GM12878 (cell line): ENCODE results near the gene HSD17B12. TPM values are rescaled to one million over a fixed set of nuclear protein-coding genes. Genes with fewer than 3 reads are reported as not detected.

ENCODE experiments used
- BHLHE40 ChIP-seq, 2 experiments: fragments of 450-650 bp in 1 of 2; IDR thresholded peaks; 2 replicates each; pipeline ENCODE4 v1.6.1; 2011 to 2017; ENCODE audit warnings: low read depth in 2 of 2, borderline replicate concordance in 1 of 2, improper control_type of control experiment in 1 of 2, low read length in 1 of 2, mild to moderate bottlenecking in 1 of 2
- CEBPB ChIP-seq, 2 experiments: fragments of 150-350 bp in 1 of 2; IDR thresholded peaks; 2 replicates each; pipeline ENCODE4 v1.6.1; 2012 to 2014; ENCODE audit warnings: low read depth in 2 of 2, low read length in 2 of 2, borderline replicate concordance in 1 of 2, inconsistent platforms in 1 of 2
- CHD4 ChIP-seq: fragments of 200-600 bp; sonication (generic); IDR thresholded peaks from 2 replicates; pipeline ENCODE4 v1.6.1; 2016; ENCODE audit warnings: mild to moderate bottlenecking
- HCFC1 ChIP-seq: fragments of 150-350 bp; IDR thresholded peaks from 2 replicates; pipeline ENCODE4 v1.6.1; 2014; ENCODE audit warnings: low read length
- IKZF1 ChIP-seq: fragments of 450-650 bp; conservative IDR thresholded peaks from 2 replicates; pipeline ENCODE4 v1.6.1; 2017; ENCODE audit warnings: antibody characterized with exemption, mild to moderate bottlenecking
- JUNB ChIP-seq: IDR thresholded peaks from 2 replicates; pipeline ENCODE4 v1.6.1; 2016; ENCODE audit warnings: antibody characterized with exemption, mild to moderate bottlenecking
- KDM1A ChIP-seq: fragments of 200-600 bp; sonication (generic); IDR thresholded peaks from 2 replicates; pipeline ENCODE4 v1.6.1; 2016; ENCODE audit warnings: borderline replicate concordance
- LARP7 ChIP-seq: fragments of 450-650 bp; IDR thresholded peaks from 2 replicates; pipeline ENCODE4 v1.6.1; 2017; ENCODE audit warnings: mild to moderate bottlenecking
- MEF2B ChIP-seq: fragments of 450-650 bp; IDR thresholded peaks from 2 replicates; pipeline ENCODE4 v1.6.1; 2018; ENCODE audit warnings: mild to moderate bottlenecking, moderate library complexity; ENCODE audit not compliant: partially characterized antibody, poor library complexity, severe bottlenecking
- NFXL1 ChIP-seq: fragments of 450-650 bp; IDR thresholded peaks from 2 replicates; pipeline ENCODE4 v1.6.1; 2017; ENCODE audit warnings: antibody characterized with exemption, mild to moderate bottlenecking, borderline replicate concordance
- NR2C2 ChIP-seq: IDR thresholded peaks from 2 replicates; pipeline ENCODE4 v1.6.1; 2011; ENCODE audit warnings: borderline replicate concordance, low read depth; ENCODE audit not compliant: control insufficient read depth, insufficient read length
- NR2F1 ChIP-seq: fragments of 450-650 bp; conservative IDR thresholded peaks from 2 replicates; pipeline ENCODE4 v1.6.1; 2017; ENCODE audit warnings: mild to moderate bottlenecking
- NRF1 ChIP-seq: conservative IDR thresholded peaks from 2 replicates; pipeline ENCODE4 v1.6.1; 2011; ENCODE audit warnings: mild to moderate bottlenecking, low read depth, low read length, improper control_type of control experiment
- PKNOX1 ChIP-seq: fragments of 450-650 bp; IDR thresholded peaks from 2 replicates; pipeline ENCODE4 v1.6.1; 2016; ENCODE audit warnings: mild to moderate bottlenecking
- POLR2A ChIP-seq: IDR thresholded peaks from 2 replicates; pipeline ENCODE4 v1.6.1; 2011; ENCODE audit warnings: low read depth, mild to moderate bottlenecking, low read length
- PRDM15 ChIP-seq: fragments of 450-650 bp; formaldehyde crosslinking; IDR thresholded peaks from 2 replicates; pipeline ENCODE4 v1.4.0; 2020; ENCODE audit warnings: mild to moderate bottlenecking, moderate library complexity
- SMARCA5 ChIP-seq: fragments of 450-650 bp; IDR thresholded peaks from 2 replicates; pipeline ENCODE4 v1.6.1; 2017; ENCODE audit warnings: mild to moderate bottlenecking
- SREBF1 ChIP-seq: IDR thresholded peaks from 2 replicates; pipeline ENCODE4 v1.6.1; 2012; ENCODE audit warnings: mild to moderate bottlenecking, low read length
- SREBF2 ChIP-seq: IDR thresholded peaks from 2 replicates; pipeline ENCODE4 v1.6.1; 2012; ENCODE audit warnings: mild to moderate bottlenecking, low read length
- STAT1 ChIP-seq: fragments of 450-650 bp; conservative IDR thresholded peaks from 2 replicates; pipeline ENCODE4 v1.6.1; 2014; ENCODE audit warnings: antibody characterized with exemption, mild to moderate bottlenecking
- YY1 ChIP-seq: IDR thresholded peaks from 2 replicates; pipeline ENCODE4 v1.6.1; 2011; ENCODE audit warnings: low read depth, mild to moderate bottlenecking, low read length
- polyA plus RNA-seq, 11 experiments: library from polyadenylated mRNA; depleted of rRNA in 4 of 11; unstranded in 6 of 11; stranded (reverse) in 5 of 11; fragments of >200 nt; fragmentation: Nextera tagmentation in 4 of 11; fragmentation: Illumina TruSeq in 1 of 11; extraction: Ambion mirVana in 4 of 11; extraction: Trizol in 1 of 11; gene quantifications; 1 replicate in 1 of 11; 2 replicates in 10 of 11; pipeline versions ENCODE4 v1.2.1 to v1.2.3, GENCODE V29; 2011 to 2016; ENCODE audit warnings: inconsistent platforms in 2 of 11, missing spikeins in 2 of 11, low read depth in 1 of 11
- total RNA-seq, 4 experiments: library from RNA; depleted of rRNA in 3 of 4; stranded (reverse); fragments of >200 nt in 3 of 4; fragmentation: Illumina TruSeq in 1 of 4; extraction: Trizol in 1 of 4; gene quantifications; 2 replicates each; pipeline versions ENCODE4 v1.2.1 to v1.2.3, GENCODE V29; 2013 to 2021
- TF ChIP-seq, protein P1 (sequence below): fragments of 450-650 bp; IDR thresholded peaks from 2 replicates; pipeline ENCODE4 v1.6.1; 2017; ENCODE audit warnings: antibody characterized with exemption, mild to moderate bottlenecking, moderate library complexity

The HSD17B12 gene
- total and polyA plus RNA-seq, 10 of the 15 experiments (the other 5 are each of a cell fraction or from before 2014, with no cell fraction given): 23.6 to 88.0 (median 64.7) TPM

DNA sequence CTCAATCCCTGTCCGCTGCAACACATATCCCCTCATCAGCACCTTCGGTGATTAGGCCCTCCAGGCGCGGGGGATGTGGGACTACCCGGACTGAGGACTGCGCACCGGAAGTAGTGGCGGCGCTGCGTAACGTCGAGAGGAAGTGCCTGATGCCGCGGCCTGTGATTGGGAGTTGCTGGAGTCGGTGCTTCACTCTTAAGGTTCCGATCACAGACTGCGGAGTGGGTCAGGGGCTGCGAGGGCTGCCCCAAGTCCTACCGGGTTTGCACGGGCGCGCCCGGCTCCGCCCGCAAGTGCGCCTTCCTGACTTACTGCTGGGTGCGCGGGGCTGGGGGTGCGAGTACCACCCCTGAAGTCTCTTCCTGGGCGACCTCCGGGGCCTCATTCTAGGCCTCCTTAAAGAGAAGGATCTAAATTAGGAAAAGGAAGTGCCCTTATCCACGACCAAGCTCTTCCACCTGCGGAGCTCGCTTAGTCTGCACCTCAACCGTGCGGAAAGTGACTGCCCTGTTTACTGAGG lies 200.2 kb downstream of the HSD17B12 start, which contains the start of gene ALKBH3 (continued):
- TF ChIP-seq, protein P1, sequence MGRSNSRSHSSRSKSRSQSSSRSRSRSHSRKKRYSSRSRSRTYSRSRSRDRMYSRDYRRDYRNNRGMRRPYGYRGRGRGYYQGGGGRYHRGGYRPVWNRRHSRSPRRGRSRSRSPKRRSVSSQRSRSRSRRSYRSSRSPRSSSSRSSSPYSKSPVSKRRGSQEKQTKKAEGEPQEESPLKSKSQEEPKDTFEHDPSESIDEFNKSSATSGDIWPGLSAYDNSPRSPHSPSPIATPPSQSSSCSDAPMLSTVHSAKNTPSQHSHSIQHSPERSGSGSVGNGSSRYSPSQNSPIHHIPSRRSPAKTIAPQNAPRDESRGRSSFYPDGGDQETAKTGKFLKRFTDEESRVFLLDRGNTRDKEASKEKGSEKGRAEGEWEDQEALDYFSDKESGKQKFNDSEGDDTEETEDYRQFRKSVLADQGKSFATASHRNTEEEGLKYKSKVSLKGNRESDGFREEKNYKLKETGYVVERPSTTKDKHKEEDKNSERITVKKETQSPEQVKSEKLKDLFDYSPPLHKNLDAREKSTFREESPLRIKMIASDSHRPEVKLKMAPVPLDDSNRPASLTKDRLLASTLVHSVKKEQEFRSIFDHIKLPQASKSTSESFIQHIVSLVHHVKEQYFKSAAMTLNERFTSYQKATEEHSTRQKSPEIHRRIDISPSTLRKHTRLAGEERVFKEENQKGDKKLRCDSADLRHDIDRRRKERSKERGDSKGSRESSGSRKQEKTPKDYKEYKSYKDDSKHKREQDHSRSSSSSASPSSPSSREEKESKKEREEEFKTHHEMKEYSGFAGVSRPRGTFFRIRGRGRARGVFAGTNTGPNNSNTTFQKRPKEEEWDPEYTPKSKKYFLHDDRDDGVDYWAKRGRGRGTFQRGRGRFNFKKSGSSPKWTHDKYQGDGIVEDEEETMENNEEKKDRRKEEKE: no peak
- TF ChIP-seq POLR2A: peak; percentile 90
- TF ChIP-seq IKZF1: peak; percentile 93
- TF ChIP-seq CHD4: no peak
- no peak for TF ChIP-seq CEBPB (IDR thresholded peaks at IDR 0.05; ENCODE audit: borderline replicate concordance in 1 of 2, low read depth in 2 of 2, low read length in 2 of 2)
- peak in 1 of 2 experiments; percentile 51; a peak in 2 of 4 replicates for TF ChIP-seq BHLHE40 (IDR thresholded peaks at IDR 0.05; ENCODE audit: borderline replicate concordance in 1 of 2, low read depth in 2 of 2, low read length in 1 of 2)
- TF ChIP-seq SMARCA5: peak; percentile 74; the same call in 1 of the 2 replicates
- 0 out of 2 replicates have a peak, but pooled peaks have one; percentile 38 for TF ChIP-seq SREBF2
- TF ChIP-seq MEF2B: peak; percentile 52
- TF ChIP-seq LARP7: peak; percentile 86
- no peak for TF ChIP-seq NRF1
- TF ChIP-seq NR2F1: peak; percentile 56; the same call in 1 of the 2 replicates
- no peak for TF ChIP-seq SREBF1
- peak; percentile 89 for TF ChIP-seq HCFC1
- no peak for TF ChIP-seq NFXL1
- no peak for TF ChIP-seq PRDM15 (CRISPR knock-in tag)
- TF ChIP-seq JUNB: no peak
- peak; percentile 72; the same call in 1 of the 2 replicates for TF ChIP-seq PKNOX1
- TF ChIP-seq STAT1: peak; percentile 92; the same call in 1 of the 2 replicates
- peak; percentile 81 for TF ChIP-seq YY1
- TF ChIP-seq NR2C2: no peak
- no peak for TF ChIP-seq KDM1A
